Activated CD4-positive, CD25-positive, alpha-beta regulatory T cell treated with anti-CD3 and anti-CD28 coated beads, Interleukin-2, amount 50 U/mL, for 24 hours (primary cell): ENCODE data around the gene RAE1.
"Not testable (repeated sequence)": the region's sequence is repeated elsewhere in the genome, so short reads cannot be mapped to it uniquely, and the experiment has no call there.

Source experiments
- ATAC-seq, 2 donors: fragments of 150-1000 bp; cut with Tn5 transposase; one replicate each; pipeline ENCODE4 v1.10.0; 2021; ENCODE audit warnings: mild to moderate bottlenecking in 1 of 2, moderate library complexity in 1 of 2

RAE1 gene

GRCh38 chr20:57417051-57417689 is 66.1 kb downstream of the RAE1 start:
- ATAC-seq, result no peak

- no peak for ATAC-seq
Observed at GRCh38 chr20:57417830-57418780, 67.0 kb downstream of the RAE1 start.

GRCh38 chr20:57419479-57419878 is 68.4 kb downstream of the RAE1 start:
- ATAC-seq, result not testable (repeated sequence)

GRCh38 chr20:57420571-57421252 is 69.7 kb downstream of the RAE1 start:
- ATAC-seq, result no peak

GRCh38 chr20:57421253-57422220 is 70.5 kb downstream of the RAE1 start:
- ATAC-seq, result no peak

GRCh38 chr20:57422254-57422653 is 71.2 kb downstream of the RAE1 start:
- ATAC-seq, result no peak

GRCh38 chr20:57425150-57426013 is 74.3 kb downstream of the RAE1 start:
- ATAC-seq, result no peak

- no peak for ATAC-seq
Observed at GRCh38 chr20:57426271-57426689, 75.2 kb downstream of the RAE1 start.

- ATAC-seq, result no peak
Observed at GRCh38 chr20:57426831-57427230, 75.8 kb downstream of the RAE1 start.

GRCh38 chr20:57428324-57429158 is 77.5 kb downstream of the RAE1 start:
- ATAC-seq, result no peak
